Measurements from ENCODE around the gene CDK4. TPM values are rescaled to one million over a fixed set of nuclear protein-coding genes. Genes with fewer than 3 reads are reported as not detected.

The CDK4 gene
- total and polyA plus RNA-seq, 8 donors: 26.3 to 113 (median 50.5) TPM

GRCh38 chr12:57720606-57721595, 31.2 kb downstream of the CDK4 start:
- H3K36me3 ChIP-seq: peaks cover 51 to 64% (median 63%) of the 10 kb centered on the region in 4 donors
- no peak for DNase-seq
- no peak overlapping the region for H3K4me3 ChIP-seq
- WGBS, 5 donors: 84 to 88% (median 87%) methylated on average over 7 to 11 of the region's 11 CpGs
- no peak overlapping the region for H3K27ac ChIP-seq
- H3K4me1 ChIP-seq: peaks cover 3 to 5% (median 5%) of the 10 kb centered on the region in 4 donors
- no peaks in the 10 kb centered on the region for H3K9me3 ChIP-seq
- intact Hi-C loops (cut with DNase I; ENCODE audit: low total_unique reads): no loop called here
- no peak for TF ChIP-seq EP300 (IDR thresholded peaks at IDR 0.05)
- no peak for TF ChIP-seq POLR2A (IDR thresholded peaks at IDR 0.05)
- TF ChIP-seq POLR2AphosphoS5 (IDR thresholded peaks at IDR 0.05): no peak
- TF ChIP-seq, protein P1, sequence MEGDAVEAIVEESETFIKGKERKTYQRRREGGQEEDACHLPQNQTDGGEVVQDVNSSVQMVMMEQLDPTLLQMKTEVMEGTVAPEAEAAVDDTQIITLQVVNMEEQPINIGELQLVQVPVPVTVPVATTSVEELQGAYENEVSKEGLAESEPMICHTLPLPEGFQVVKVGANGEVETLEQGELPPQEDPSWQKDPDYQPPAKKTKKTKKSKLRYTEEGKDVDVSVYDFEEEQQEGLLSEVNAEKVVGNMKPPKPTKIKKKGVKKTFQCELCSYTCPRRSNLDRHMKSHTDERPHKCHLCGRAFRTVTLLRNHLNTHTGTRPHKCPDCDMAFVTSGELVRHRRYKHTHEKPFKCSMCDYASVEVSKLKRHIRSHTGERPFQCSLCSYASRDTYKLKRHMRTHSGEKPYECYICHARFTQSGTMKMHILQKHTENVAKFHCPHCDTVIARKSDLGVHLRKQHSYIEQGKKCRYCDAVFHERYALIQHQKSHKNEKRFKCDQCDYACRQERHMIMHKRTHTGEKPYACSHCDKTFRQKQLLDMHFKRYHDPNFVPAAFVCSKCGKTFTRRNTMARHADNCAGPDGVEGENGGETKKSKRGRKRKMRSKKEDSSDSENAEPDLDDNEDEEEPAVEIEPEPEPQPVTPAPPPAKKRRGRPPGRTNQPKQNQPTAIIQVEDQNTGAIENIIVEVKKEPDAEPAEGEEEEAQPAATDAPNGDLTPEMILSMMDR (IDR thresholded peaks at IDR 0.05): no peak
- peaks cover 0 to 20% (median 0%) of the 10 kb centered on the region in 3 donors for H3K27me3 ChIP-seq

GRCh38 chr12:57719777-57720605, 32.1 kb downstream of the CDK4 start:
- WGBS, 5 donors: 89 to 96% (median 93%) methylated on average over 17 to 20 of the region's 20 CpGs
- Histone ChIP-seq H3K27me3 (peaks cover 0 to 11% (median 0%) of the 10 kb centered on the region in 3 donors), H3K4me1 (no peaks in the 10 kb centered on the region), H3K9me3 (no peaks in the 10 kb centered on the region), H3K4me3 (no peak overlapping the region), H3K36me3 (peaks cover 57 to 73% (median 73%) of the 10 kb centered on the region in 4 donors), H3K27ac (no peak overlapping the region)
- TF ChIP-seq POLR2A (IDR thresholded peaks at IDR 0.05) (no peak), POLR2AphosphoS5 (IDR thresholded peaks at IDR 0.05) (no peak), EP300 (IDR thresholded peaks at IDR 0.05) (no peak)
- TF ChIP-seq, protein P1 (IDR thresholded peaks at IDR 0.05): no peak
- no peak for DNase-seq
- intact Hi-C loops (cut with DNase I; ENCODE audit: low total_unique reads): no loop called here

- H3K4me3 ChIP-seq: no peak overlapping the region
- intact Hi-C loops (cut with DNase I; ENCODE audit: low total_unique reads): no loop called here
- peaks cover 61 to 84% (median 84%) of the 10 kb centered on the region in 4 donors for H3K36me3 ChIP-seq
- 96 to 99% (median 96%) methylated on average over 15 of the region's 15 CpGs for WGBS, 5 donors
- no peak overlapping the region for H3K27ac ChIP-seq
- H3K9me3 ChIP-seq: no peaks in the 10 kb centered on the region
- TF ChIP-seq EP300 (IDR thresholded peaks at IDR 0.05) (no peak), POLR2AphosphoS5 (IDR thresholded peaks at IDR 0.05) (no peak), POLR2A (IDR thresholded peaks at IDR 0.05) (no peak)
- TF ChIP-seq, protein P1 (IDR thresholded peaks at IDR 0.05): no peak
- no peaks in the 10 kb centered on the region for H3K27me3 ChIP-seq
- H3K4me1 ChIP-seq: no peaks in the 10 kb centered on the region
- no peak for DNase-seq
These were observed 33.2 kb downstream of the CDK4 start for GRCh38 chr12:57718641-57719528.

Measured in stomach (tissue), 9 donors.